Keratinocyte (primary cell): ENCODE measurements around the gene HGF. TPM values are rescaled to one million over a fixed set of nuclear protein-coding genes. Genes with fewer than 3 reads are reported as not detected.

Experiments
- DNase-seq: peaks from one replicate; pipeline ENCODE4 v3.0.0-alpha.2; 2011; ENCODE audit warnings: low read depth, missing footprints, low spot score
- FAIRE-seq: peaks from 2 replicates; lab custom pipeline; 2011; peaks lifted over from hg19 to GRCh38; lab: Jason Lieb, UNC
- H2AFZ ChIP-seq: 2 replicates; pipeline ENCODE4 v1.6.0; 2012; ENCODE audit warnings: low read length, control low read depth, inconsistent platforms; ENCODE audit not compliant: control insufficient read depth
- H3K27ac ChIP-seq: 2 replicates; pipeline ENCODE4 v1.5.1; 2011; ENCODE audit warnings: low read length; ENCODE audit not compliant: control insufficient read depth, insufficient read depth
- H3K27me3 ChIP-seq: 3 replicates; pipeline ENCODE4 v1.6.0; 2011; ENCODE audit warnings: low read length; ENCODE audit not compliant: control insufficient read depth, insufficient read depth; ENCODE audit errors: extremely low read depth
- H3K36me3 ChIP-seq, 2 experiments: 2 replicates in 1 of 2; 3 replicates in 1 of 2; pipeline ENCODE4 v1.5.1; 2011; ENCODE audit warnings: low read length in 2 of 2, mild to moderate bottlenecking in 1 of 2; ENCODE audit not compliant: control insufficient read depth in 2 of 2, insufficient read depth in 2 of 2; ENCODE audit errors: extremely low read depth in 1 of 2
- H3K4me1 ChIP-seq: 3 replicates; pipeline ENCODE4 v1.5.1; 2011; ENCODE audit warnings: low read length; ENCODE audit not compliant: control insufficient read depth, insufficient read depth; ENCODE audit errors: extremely low read depth
- H3K4me2 ChIP-seq: 3 replicates; pipeline ENCODE4 v1.6.0; 2011; ENCODE audit warnings: low read depth, low read length; ENCODE audit not compliant: control insufficient read depth, insufficient read depth; ENCODE audit errors: extremely low read depth
- H3K4me3 ChIP-seq, 3 experiments: fragments of 200-600 bp in 1 of 3; sonication (generic) in 1 of 3; 2 replicates in 2 of 3; 3 replicates in 1 of 3; pipeline ENCODE4 v1.5.1; 2011 to 2016; ENCODE audit warnings: low read length in 3 of 3, mild to moderate bottlenecking in 3 of 3, control low read depth in 2 of 3, inconsistent platforms in 1 of 3, low read depth in 1 of 3, mixed read lengths in 1 of 3, mixed run types in 1 of 3, moderate library complexity in 1 of 3; ENCODE audit not compliant: control insufficient read depth in 2 of 3, insufficient read depth in 2 of 3; ENCODE audit errors: extremely low read depth in 1 of 3
- H3K79me2 ChIP-seq: 2 replicates; pipeline ENCODE4 v1.6.0; 2012; ENCODE audit warnings: low read length; ENCODE audit not compliant: control insufficient read depth, insufficient read depth
- H3K9ac ChIP-seq: 3 replicates; pipeline ENCODE4 v1.6.0; 2011; ENCODE audit warnings: low read length; ENCODE audit not compliant: control insufficient read depth, insufficient read depth; ENCODE audit errors: extremely low read depth
- H3K9me1 ChIP-seq: 3 replicates; pipeline ENCODE4 v1.6.0; 2011; ENCODE audit warnings: low read length; ENCODE audit not compliant: control insufficient read depth, insufficient read depth; ENCODE audit errors: extremely low read depth
- H3K9me3 ChIP-seq: 2 replicates; pipeline ENCODE4 v1.5.1; 2012; ENCODE audit warnings: low read depth, low read length; ENCODE audit not compliant: control insufficient read depth
- H4K20me1 ChIP-seq: 3 replicates; pipeline ENCODE4 v1.6.0; 2011; ENCODE audit warnings: low read length; ENCODE audit not compliant: control insufficient read depth, insufficient read depth; ENCODE audit errors: extremely low read depth
- CTCF ChIP-seq, 3 experiments: IDR thresholded peaks in 1 of 3; conservative IDR thresholded peaks in 1 of 3; optimal IDR thresholded peaks in 1 of 3; 2 replicates in 2 of 3; 3 replicates in 1 of 3; pipeline versions ENCODE3 to v1.5.1; 2011; ENCODE audit warnings: low read length in 3 of 3, mild to moderate bottlenecking in 3 of 3, moderate library complexity in 2 of 3, control low read depth in 1 of 3, inconsistent platforms in 1 of 3; ENCODE audit not compliant: insufficient read depth in 2 of 3; ENCODE audit errors: extremely low read depth in 1 of 3
- EZH2 ChIP-seq: IDR thresholded peaks from one replicate; pipeline ENCODE4 v1.6.1; 2012; ENCODE audit warnings: inconsistent platforms, mild to moderate bottlenecking, low read length, moderate library complexity
- dilution Hi-C: fragments of 300-500 bp; cut with MboI; formaldehyde crosslinking; loops from one replicate; pipeline ENCODE4 v1.7.0; 2020; ENCODE audit warnings: low sequenced_read_pairs; ENCODE audit not compliant: extremely low pct_ligation_motif_present
- polyA plus RNA-seq, 5 experiments: library from polyadenylated mRNA; depleted of rRNA in 3 of 5; stranded (reverse) in 3 of 5; stranded (forward) in 1 of 5; unstranded in 1 of 5; fragments of >200 nt; gene quantifications; 1 replicate in 1 of 5; 2 replicates in 3 of 5; 3 replicates in 1 of 5; pipeline versions ENCODE4 v1.2.1 to v1.2.3, GENCODE V29; 2011 to 2012; ENCODE audit warnings: missing spikeins in 2 of 5, low read depth in 1 of 5, low replicate concordance in 1 of 5

The HGF gene
- polyA plus RNA-seq, 1 donor (not counting 4 experiments of a cell fraction or from before 2014, with no cell fraction given) = not detected

DNA sequence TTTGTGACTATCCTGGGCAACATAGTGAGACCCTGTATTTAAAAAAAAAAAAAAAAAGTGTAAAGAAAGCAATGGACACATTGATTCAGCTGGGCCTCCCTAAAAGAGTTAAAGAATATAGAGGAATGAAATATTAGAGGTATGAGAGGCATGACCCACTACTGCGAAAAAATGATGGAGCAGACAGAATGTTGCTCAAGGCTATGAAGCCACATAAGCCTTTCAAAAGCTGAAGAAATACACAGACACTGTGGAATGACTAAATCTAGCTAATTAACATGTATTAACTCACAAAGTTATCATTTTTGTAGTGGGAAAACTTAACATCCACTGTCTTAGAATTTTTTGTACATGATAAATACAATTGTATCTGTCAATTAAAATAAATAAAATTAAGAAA is 107.3 kb downstream of the HGF start:
- no peak overlapping the region for H3K27ac ChIP-seq
- no peaks in the 10 kb centered on the region for H3K79me2 ChIP-seq
- H3K9me1 ChIP-seq = no peaks in the 10 kb centered on the region
- dilution Hi-C loops = no loop called here
- FAIRE-seq (no peak), DNase-seq (no peak)
- no peaks in the 10 kb centered on the region for H3K9me3 ChIP-seq
- H3K9ac ChIP-seq = no peak overlapping the region
- no peaks in the 10 kb centered on the region for H3K4me1 ChIP-seq
- no peak overlapping the region for H2AFZ ChIP-seq
- H4K20me1 ChIP-seq = no peaks in the 10 kb centered on the region
- no peaks in the 10 kb centered on the region for H3K27me3 ChIP-seq
- H3K4me3 ChIP-seq = no peak overlapping the region
- no peak overlapping the region for H3K4me2 ChIP-seq
- TF ChIP-seq CTCF (optimal IDR thresholded peaks at IDR 0.05 in 1 of 3, IDR thresholded peaks at IDR 0.05 in 1 of 3, conservative IDR thresholded peaks at IDR 0.05 in 1 of 3; ENCODE audit: extremely low read depth in 1 of 3, insufficient read depth in 2 of 3, low read length in 3 of 3) (no peak), EZH2 (no peak)
- H3K36me3 ChIP-seq = no peaks in the 10 kb centered on the region

DNA sequence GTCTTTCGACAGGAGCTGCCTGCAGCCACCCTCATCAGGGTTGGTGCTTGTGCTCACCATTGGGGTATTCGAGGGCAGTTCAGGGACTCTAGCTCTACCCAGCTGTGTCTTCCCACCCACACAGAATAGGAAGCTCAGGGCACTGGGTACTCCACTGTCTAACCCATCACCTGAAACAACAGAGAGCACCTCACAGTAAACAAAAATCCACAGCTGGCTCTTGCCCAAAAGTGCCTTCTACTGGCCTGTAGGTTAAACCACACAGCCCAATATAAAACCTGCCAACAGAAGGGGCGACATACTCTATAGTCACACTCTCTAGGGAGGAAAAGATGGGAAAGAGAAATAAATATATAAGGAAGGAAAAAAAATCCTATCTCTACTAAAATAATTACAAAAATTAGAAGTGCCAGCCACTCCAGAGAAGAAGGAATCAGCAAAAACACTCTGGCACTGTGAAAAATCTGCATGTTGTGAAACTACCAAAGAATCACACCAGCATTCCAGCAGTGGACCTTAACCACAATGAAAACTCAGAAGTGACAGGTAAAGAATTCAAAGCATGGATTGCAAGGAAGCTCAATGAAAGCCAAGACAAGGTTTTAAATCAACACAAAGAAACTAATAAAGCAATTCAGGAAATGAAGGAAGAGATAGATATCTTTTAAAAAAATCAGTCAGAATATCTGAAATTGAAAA is 110.0 kb downstream of the HGF start:
- Histone ChIP-seq H3K4me1 (no peaks in the 10 kb centered on the region), H3K36me3 (no peaks in the 10 kb centered on the region), H3K4me3 (no peak overlapping the region), H3K27me3 (no peaks in the 10 kb centered on the region), H2AFZ (no peak overlapping the region), H3K27ac (no peak overlapping the region), H3K9me1 (no peaks in the 10 kb centered on the region), H3K4me2 (no peak overlapping the region), H4K20me1 (no peaks in the 10 kb centered on the region), H3K79me2 (no peaks in the 10 kb centered on the region), H3K9me3 (no peaks in the 10 kb centered on the region), H3K9ac (no peak overlapping the region)
- FAIRE-seq (no peak), DNase-seq (no peak)
- dilution Hi-C loops = no loop called here
- TF ChIP-seq CTCF (optimal IDR thresholded peaks at IDR 0.05 in 1 of 3, IDR thresholded peaks at IDR 0.05 in 1 of 3, conservative IDR thresholded peaks at IDR 0.05 in 1 of 3; ENCODE audit: extremely low read depth in 1 of 3, insufficient read depth in 2 of 3, low read length in 3 of 3) (no peak), EZH2 (no peak)
